Tibial artery (tissue), 4 donors: ENCODE data around the gene CHST10.
"Not testable (repeated sequence)": the region's sequence is repeated elsewhere in the genome, so short reads cannot be mapped to it uniquely, and the experiment has no call there.

ENCODE experiments used
- DNase-seq, 2 donors: peaks; one replicate each; pipeline ENCODE4 v3.0.0-alpha.2; 2019
- H3K27ac ChIP-seq, 2 donors: fragments of 200-600 bp; sonication (generic) in 1 of 2; 1 replicate in 1 of 2; 2 replicates in 1 of 2; pipeline ENCODE4 v1.5.1; 2018 to 2019; ENCODE audit warnings: mild to moderate bottlenecking in 1 of 2
- H3K27me3 ChIP-seq, 2 donors: fragments of 200-600 bp; sonication (generic) in 1 of 2; one replicate each; pipeline versions ENCODE4 v1.5.1 to v1.6.0; 2016 to 2019
- H3K36me3 ChIP-seq, 3 donors: fragments of 200-600 bp; sonication (generic) in 2 of 3; one replicate each; pipeline ENCODE4 v1.5.1; 2016 to 2019; ENCODE audit warnings: mild to moderate bottlenecking in 2 of 3
- H3K4me1 ChIP-seq, 4 donors: fragments of 200-600 bp; sonication (generic) in 2 of 4; 1 replicate in 3 of 4; 2 replicates in 1 of 4; pipeline ENCODE4 v1.5.1; 2016 to 2019
- H3K4me3 ChIP-seq, 2 donors: fragments of 200-600 bp; sonication (generic) in 1 of 2; 1 replicate in 1 of 2; 2 replicates in 1 of 2; pipeline ENCODE4 v1.5.1; 2018 to 2019; ENCODE audit warnings: mild to moderate bottlenecking in 2 of 2
- H3K9me3 ChIP-seq, 3 donors: fragments of 200-600 bp; sonication (generic) in 1 of 3; one replicate each; pipeline ENCODE4 v1.5.1; 2016 to 2019
- CTCF ChIP-seq, 2 experiments: fragments of 200-600 bp in 1 of 2; fragments of 450-650 bp in 1 of 2; IDR thresholded peaks; one replicate each; pipeline ENCODE4 v1.5.1; 2017 to 2019; ENCODE audit warnings: antibody characterized with exemption in 2 of 2, mild to moderate bottlenecking in 1 of 2, moderate library complexity in 1 of 2
- intact Hi-C: fragments of 100-400 bp; cut with DNase I; formaldehyde crosslinking; loops from one replicate; pipeline ENCODE4 v1.15.0; 2023; ENCODE audit warnings: low total_unique reads

Gene CHST10

GRCh38 chr2:100416935-100417710 is at the start of gene CHST10:
Gene CHST10, minus strand, starts transcription at chr2:100417668. Its CDS starts 10,993 bp downstream, at chr2:100406675.
- intact Hi-C loops = no loop called here
- Histone ChIP-seq H3K9me3 (no peaks in the 10 kb centered on the region), H3K36me3 (no peaks in the 10 kb centered on the region), H3K4me1 (peaks cover 0 to 14% (median 8%) of the 10 kb centered on the region in 4 donors), H3K27ac (peak within 1 kb of the TSS; percentile 69 to 77), H3K27me3 (no peaks in the 10 kb centered on the region), H3K4me3 (peak within 1 kb of the TSS; percentile 67 to 87)
- DNase-seq = peak in 1 of 2 donors; percentile 70
- TF ChIP-seq CTCF (IDR thresholded peaks at IDR 0.05) = no peak

GRCh38 chr2:100460904-100461530 is 43.5 kb upstream of the CHST10 start:
- no peak for TF ChIP-seq CTCF (IDR thresholded peaks at IDR 0.05)
- no peak overlapping the region for H3K27ac ChIP-seq

GRCh38 chr2:100456357-100456756 is 38.9 kb upstream of the CHST10 start:
- H3K36me3 ChIP-seq, H3K4me1 ChIP-seq, DNase-seq, H3K9me3 ChIP-seq, H3K27ac ChIP-seq, intact Hi-C loops, H3K4me3 ChIP-seq, H3K27me3 ChIP-seq: not testable (repeated sequence)

More at GRCh38 chr2:100460904-100461530, 43.5 kb upstream of the CHST10 start:
- no peak overlapping the region for H3K4me3 ChIP-seq
- no peaks in the 10 kb centered on the region for H3K36me3 ChIP-seq
- no peaks in the 10 kb centered on the region for H3K27me3 ChIP-seq
- no peaks in the 10 kb centered on the region for H3K4me1 ChIP-seq
- no peak for DNase-seq
- peaks cover 0 to 7% (median 0%) of the 10 kb centered on the region in 3 donors for H3K9me3 ChIP-seq
- intact Hi-C loops = no loop called here

- Histone ChIP-seq H3K27ac (no peak overlapping the region), H3K9me3 (peaks cover 0 to 3% (median 0%) of the 10 kb centered on the region in 3 donors), H3K4me3 (no peak overlapping the region), H3K4me1 (no peaks in the 10 kb centered on the region), H3K27me3 (no peaks in the 10 kb centered on the region), H3K36me3 (no peaks in the 10 kb centered on the region)
- no peak for TF ChIP-seq CTCF (IDR thresholded peaks at IDR 0.05)
- DNase-seq = no peak
- intact Hi-C loops = no loop called here
These were observed 36.4 kb upstream of the CHST10 start for GRCh38 chr2:100453853-100454252.

- no peaks in the 10 kb centered on the region for H3K36me3 ChIP-seq
- no peak overlapping the region for H3K27ac ChIP-seq
- intact Hi-C loops = no loop called here
- DNase-seq = no peak
- no peaks in the 10 kb centered on the region for H3K27me3 ChIP-seq
- H3K9me3 ChIP-seq = no peaks in the 10 kb centered on the region
- no peak overlapping the region for H3K4me3 ChIP-seq
- TF ChIP-seq CTCF (IDR thresholded peaks at IDR 0.05) = no peak
- H3K4me1 ChIP-seq = no peaks in the 10 kb centered on the region
These were observed 34.3 kb upstream of the CHST10 start for GRCh38 chr2:100451734-100452133.

- no peak overlapping the region for H3K27ac ChIP-seq
- no peak for TF ChIP-seq CTCF (IDR thresholded peaks at IDR 0.05)
- no peak for DNase-seq
- no peaks in the 10 kb centered on the region for H3K9me3 ChIP-seq
- H3K36me3 ChIP-seq = no peaks in the 10 kb centered on the region
- H3K4me1 ChIP-seq = no peaks in the 10 kb centered on the region
- intact Hi-C loops = no loop called here
- no peak overlapping the region for H3K4me3 ChIP-seq
- no peaks in the 10 kb centered on the region for H3K27me3 ChIP-seq
These were observed 33.6 kb upstream of the CHST10 start for GRCh38 chr2:100451092-100451491.
